ENCODE data around the gene ZNF709. TPM values are rescaled to one million over a fixed set of nuclear protein-coding genes. Genes with fewer than 3 reads are reported as not detected.
A peak's percentile ranks its signal among the peaks of the same experiment; 100 is the strongest.

ZNF709 gene
- total RNA-seq (2014; rRNA removed; shearing (Covaris generic); ENCODE audit: low replicate concordance): 5.7 and 10.1 TPM in 2 replicates

DNA sequence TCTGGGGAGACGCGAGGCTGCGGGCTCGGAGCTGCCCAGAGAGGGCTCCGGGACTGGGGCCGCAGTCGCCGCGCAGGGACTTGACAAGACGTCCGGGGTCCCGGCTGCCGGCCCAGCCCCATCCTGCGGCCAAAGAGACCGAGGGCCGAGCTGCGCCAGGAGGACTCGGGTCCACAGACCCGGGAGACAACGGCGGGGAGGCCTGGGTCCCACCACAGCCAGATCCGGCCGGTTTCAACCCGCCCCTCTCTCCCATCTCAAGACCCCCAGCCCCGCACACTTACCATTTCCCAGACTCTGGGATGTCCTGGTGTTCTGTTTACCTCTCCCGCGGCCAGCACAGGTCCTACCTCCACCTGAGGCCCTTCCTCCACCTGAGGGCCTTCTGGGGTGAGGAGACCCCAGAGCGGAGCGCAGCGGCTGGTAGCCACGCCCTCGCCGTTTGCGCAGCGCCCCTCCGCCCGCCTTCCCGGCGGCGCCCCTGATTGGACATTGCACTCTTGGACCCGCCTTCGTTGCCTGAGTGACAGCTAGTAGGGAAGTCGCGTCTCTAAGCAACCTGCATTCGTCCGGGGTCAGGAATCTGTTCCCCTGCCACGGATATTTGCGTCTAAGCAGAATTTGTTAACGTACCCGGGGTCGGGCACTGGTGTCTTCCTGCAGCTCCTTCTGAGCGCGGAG is at the start of gene ZNF709:
Gene ZNF709, minus strand, starts transcription at position 446 of the 681 bp plus-strand sequence. Its CDS starts 159 bp downstream, at position 287.
- Histone ChIP-seq H3K4me3 (ENCODE audit: low read length) (peak within 1 kb of the TSS; percentile 72), H3K9ac (ENCODE audit: low read length) (peak within 1 kb of the TSS; percentile 82), H4K20me1 (ENCODE audit: insufficient read depth, low read depth, low read length) (no peaks in the 10 kb centered on the region)

GRCh38 chr19:12527034-12527836 is 42.6 kb upstream of the ZNF709 start:
- no peaks in the 10 kb centered on the region for H3K4me1 ChIP-seq (ENCODE audit: low read length)
- DNase-seq: no peak

More for the DNA sequence above, at the start of gene ZNF709:
- Histone ChIP-seq H3K36me3 (ENCODE audit: insufficient read depth, low read length) (no peaks in the 10 kb centered on the region), H3K9me2 (replicated peaks; ENCODE audit: insufficient read depth, low read length) (no peaks in the 10 kb centered on the region), H3K4me1 (ENCODE audit: low read length) (peaks cover 32% of the 10 kb centered on the region), H3K27ac (ENCODE audit: low read length) (no peak within 1 kb of the TSS), H2AFZ (ENCODE audit: low read length) (peak within 1 kb of the TSS; percentile 94), H3K79me2 (ENCODE audit: low read length) (peaks cover 47% of the 10 kb centered on the region), H3K27me3 (ENCODE audit: low read length) (no peaks in the 10 kb centered on the region), H3K9me3 (ENCODE audit: low read length) (no peaks in the 10 kb centered on the region), H3K4me2 (ENCODE audit: low read depth, low read length, poor library complexity, severe bottlenecking) (peak within 1 kb of the TSS; percentile 96)
- peak; percentile 97 for DNase-seq

GRCh38 chr19:12526542-12526941 is 41.9 kb upstream of the ZNF709 start:
- Histone ChIP-seq H4K20me1 (ENCODE audit: insufficient read depth, low read depth, low read length) (no peaks in the 10 kb centered on the region), H3K4me2 (ENCODE audit: low read depth, low read length, poor library complexity, severe bottlenecking) (no peak overlapping the region), H3K4me3 (ENCODE audit: low read length) (peak overlapping the region; percentile 5; the same call in 1 of the 2 replicates), H2AFZ (ENCODE audit: low read length) (no peak overlapping the region), H3K27ac (ENCODE audit: low read length) (no peak overlapping the region), H3K27me3 (ENCODE audit: low read length) (no peaks in the 10 kb centered on the region), H3K9me2 (replicated peaks; ENCODE audit: insufficient read depth, low read length) (no peaks in the 10 kb centered on the region), H3K79me2 (ENCODE audit: low read length) (peaks cover 16% of the 10 kb centered on the region), H3K9ac (ENCODE audit: low read length) (no peak overlapping the region), H3K9me3 (ENCODE audit: low read length) (peaks cover 70% of the 10 kb centered on the region), H3K4me1 (ENCODE audit: low read length) (no peaks in the 10 kb centered on the region), H3K36me3 (ENCODE audit: insufficient read depth, low read length) (peaks cover 65% of the 10 kb centered on the region)
- DNase-seq: no peak

More at GRCh38 chr19:12527034-12527836, 42.6 kb upstream of the ZNF709 start:
- Histone ChIP-seq H3K27ac (ENCODE audit: low read length) (no peak overlapping the region), H3K9ac (ENCODE audit: low read length) (no peak overlapping the region), H3K4me2 (ENCODE audit: low read depth, low read length, poor library complexity, severe bottlenecking) (no peak overlapping the region), H3K79me2 (ENCODE audit: low read length) (peaks cover 20% of the 10 kb centered on the region), H3K27me3 (ENCODE audit: low read length) (no peaks in the 10 kb centered on the region), H3K4me3 (ENCODE audit: low read length) (peak overlapping the region; percentile 5; the same call in 1 of the 2 replicates), H3K9me3 (ENCODE audit: low read length) (peaks cover 67% of the 10 kb centered on the region), H3K9me2 (replicated peaks; ENCODE audit: insufficient read depth, low read length) (no peaks in the 10 kb centered on the region), H2AFZ (ENCODE audit: low read length) (no peak overlapping the region), H3K36me3 (ENCODE audit: insufficient read depth, low read length) (peaks cover 70% of the 10 kb centered on the region), H4K20me1 (ENCODE audit: insufficient read depth, low read depth, low read length) (no peaks in the 10 kb centered on the region)

- Histone ChIP-seq H3K9ac (ENCODE audit: low read length) (no peak overlapping the region), H3K27ac (ENCODE audit: low read length) (no peak overlapping the region), H3K36me3 (ENCODE audit: insufficient read depth, low read length) (peaks cover 40% of the 10 kb centered on the region), H4K20me1 (ENCODE audit: insufficient read depth, low read depth, low read length) (no peaks in the 10 kb centered on the region), H3K4me1 (ENCODE audit: low read length) (no peaks in the 10 kb centered on the region), H3K4me2 (ENCODE audit: low read depth, low read length, poor library complexity, severe bottlenecking) (no peak overlapping the region), H2AFZ (ENCODE audit: low read length) (no peak overlapping the region), H3K4me3 (ENCODE audit: low read length) (no peak overlapping the region), H3K9me2 (replicated peaks; ENCODE audit: insufficient read depth, low read length) (no peaks in the 10 kb centered on the region), H3K9me3 (ENCODE audit: low read length) (peaks cover 55% of the 10 kb centered on the region), H3K27me3 (ENCODE audit: low read length) (no peaks in the 10 kb centered on the region), H3K79me2 (ENCODE audit: low read length) (no peaks in the 10 kb centered on the region)
- no peak for DNase-seq
Observed at GRCh38 chr19:12521996-12522395, 37.4 kb upstream of the ZNF709 start.

DNA sequence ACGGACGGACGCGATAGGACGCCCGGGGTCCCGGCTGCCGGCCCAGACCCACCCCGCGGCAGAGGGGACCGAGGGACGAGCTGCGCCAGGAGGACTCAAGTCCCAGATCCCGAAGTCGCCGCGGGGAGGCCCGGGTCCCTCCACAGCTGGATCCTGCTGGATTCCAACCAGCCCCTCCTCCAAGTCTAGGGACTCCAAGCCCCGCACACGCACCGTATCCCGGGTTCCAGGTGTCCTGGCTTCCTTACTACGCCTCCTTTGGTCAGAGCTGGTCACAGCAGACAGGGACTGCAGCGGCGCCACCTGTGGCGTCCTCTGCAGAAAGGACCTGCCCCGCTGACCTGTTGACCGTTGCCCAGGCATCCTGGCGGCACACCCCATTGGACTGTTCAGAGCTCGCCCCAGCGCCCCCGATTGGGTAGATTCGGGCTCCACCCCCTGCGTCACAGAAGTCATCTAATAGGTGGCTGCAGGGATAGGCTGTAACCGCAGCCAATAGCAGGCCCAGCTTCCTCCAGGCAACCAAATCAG is 29.0 kb upstream of the ZNF709 start:
- no peaks in the 10 kb centered on the region for H3K9me2 ChIP-seq (replicated peaks; ENCODE audit: insufficient read depth, low read length)
- H3K36me3 ChIP-seq (ENCODE audit: insufficient read depth, low read length): peaks cover 6% of the 10 kb centered on the region
- no peak overlapping the region for H3K9ac ChIP-seq (ENCODE audit: low read length)
- no peaks in the 10 kb centered on the region for H4K20me1 ChIP-seq (ENCODE audit: insufficient read depth, low read depth, low read length)
- no peak overlapping the region for H3K27ac ChIP-seq (ENCODE audit: low read length)
- H3K9me3 ChIP-seq (ENCODE audit: low read length): peaks cover 5% of the 10 kb centered on the region; the same call in 1 of the 2 replicates
- H3K4me2 ChIP-seq (ENCODE audit: low read depth, low read length, poor library complexity, severe bottlenecking): no peak overlapping the region
- H3K79me2 ChIP-seq (ENCODE audit: low read length): no peaks in the 10 kb centered on the region
- no peaks in the 10 kb centered on the region for H3K27me3 ChIP-seq (ENCODE audit: low read length)
- H3K4me3 ChIP-seq (ENCODE audit: low read length): no peak overlapping the region
- H3K4me1 ChIP-seq (ENCODE audit: low read length): no peaks in the 10 kb centered on the region
- no peak overlapping the region for H2AFZ ChIP-seq (ENCODE audit: low read length)
- DNase-seq: no peak

GRCh38 chr19:12497032-12497431 is 12.4 kb upstream of the ZNF709 start:
- H3K36me3 ChIP-seq (ENCODE audit: insufficient read depth, low read length): no peaks in the 10 kb centered on the region
- H3K4me2 ChIP-seq (ENCODE audit: low read depth, low read length, poor library complexity, severe bottlenecking): no peak overlapping the region
- H4K20me1 ChIP-seq (ENCODE audit: insufficient read depth, low read depth, low read length): no peaks in the 10 kb centered on the region
- H3K9me2 ChIP-seq (replicated peaks; ENCODE audit: insufficient read depth, low read length): no peaks in the 10 kb centered on the region
- no peak overlapping the region for H3K4me3 ChIP-seq (ENCODE audit: low read length)
- H3K9me3 ChIP-seq (ENCODE audit: low read length): peaks cover 3% of the 10 kb centered on the region; the same call in 1 of the 2 replicates
- no peaks in the 10 kb centered on the region for H3K27me3 ChIP-seq (ENCODE audit: low read length)
- peaks cover 11% of the 10 kb centered on the region for H3K4me1 ChIP-seq (ENCODE audit: low read length)
- no peaks in the 10 kb centered on the region for H3K79me2 ChIP-seq (ENCODE audit: low read length)
- H2AFZ ChIP-seq (ENCODE audit: low read length): no peak overlapping the region
- H3K9ac ChIP-seq (ENCODE audit: low read length): no peak overlapping the region
- no peak overlapping the region for H3K27ac ChIP-seq (ENCODE audit: low read length)
- DNase-seq: peak; percentile 39

DNA sequence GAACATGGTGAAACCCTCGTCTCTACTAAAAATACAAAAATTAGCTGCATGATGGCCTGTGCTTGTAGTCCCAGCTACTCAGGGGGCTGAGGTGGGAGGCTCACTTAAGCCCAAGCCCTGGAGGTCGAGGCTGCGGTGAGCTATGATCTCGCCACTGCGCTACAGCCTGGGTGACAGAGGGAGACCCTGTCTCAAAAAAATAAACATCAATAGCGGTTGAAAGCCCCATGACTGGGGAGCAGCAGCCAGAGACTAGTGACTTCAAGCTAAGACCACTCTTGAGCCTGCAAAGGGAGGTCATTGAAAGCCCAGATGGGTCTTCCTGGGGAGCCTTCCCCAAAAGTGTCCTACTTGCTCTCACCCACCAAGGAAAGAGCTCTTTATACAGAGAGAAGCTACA is 11.9 kb upstream of the ZNF709 start:
- H2AFZ ChIP-seq (ENCODE audit: low read length): no peak overlapping the region
- H3K9ac ChIP-seq (ENCODE audit: low read length): no peak overlapping the region
- no peaks in the 10 kb centered on the region for H3K27me3 ChIP-seq (ENCODE audit: low read length)
- no peaks in the 10 kb centered on the region for H4K20me1 ChIP-seq (ENCODE audit: insufficient read depth, low read depth, low read length)
- peaks cover 11% of the 10 kb centered on the region for H3K4me1 ChIP-seq (ENCODE audit: low read length)
- no peaks in the 10 kb centered on the region for H3K79me2 ChIP-seq (ENCODE audit: low read length)
- peaks cover 3% of the 10 kb centered on the region; the same call in 1 of the 2 replicates for H3K9me3 ChIP-seq (ENCODE audit: low read length)
- H3K9me2 ChIP-seq (replicated peaks; ENCODE audit: insufficient read depth, low read length): no peaks in the 10 kb centered on the region
- H3K27ac ChIP-seq (ENCODE audit: low read length): no peak overlapping the region
- peak overlapping the region; percentile 75 for H3K4me2 ChIP-seq (ENCODE audit: low read depth, low read length, poor library complexity, severe bottlenecking)
- H3K4me3 ChIP-seq (ENCODE audit: low read length): no peak overlapping the region
- DNase-seq: peak; percentile 36
- no peaks in the 10 kb centered on the region for H3K36me3 ChIP-seq (ENCODE audit: insufficient read depth, low read length)
